DMS114 treated with DMSO at 0.1 percent for 48 hours (cell line): ENCODE results near the gene ABHD11.

Experiments
- DNase-seq: peaks from one replicate; lab custom pipeline; 2025; ENCODE audit not compliant: unreplicated experiment; lab: John Stamatoyannopoulos, UW

The ABHD11 gene

DNA sequence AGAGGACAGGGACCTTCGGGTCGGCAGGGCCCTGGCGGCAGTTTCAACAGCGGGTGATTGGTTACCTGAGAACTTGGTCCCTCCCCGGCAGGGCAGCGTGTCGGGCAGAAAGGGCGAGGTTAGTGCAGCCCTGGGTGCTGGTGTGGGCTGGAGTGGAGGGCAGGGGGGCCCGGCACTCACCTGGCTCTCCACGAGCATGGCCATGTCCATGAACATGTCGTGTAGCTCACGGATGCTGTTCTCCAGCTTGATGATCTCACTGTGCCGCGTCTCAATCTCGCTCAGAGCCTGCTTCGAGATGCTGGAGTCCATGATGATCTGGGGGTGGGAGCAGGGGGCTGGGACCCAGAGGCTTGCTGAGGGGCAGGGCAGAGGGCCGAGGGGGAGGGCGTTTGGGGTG is 35.9 kb downstream of the ABHD11 start:
- DNase-seq: no peak

- DNase-seq: no peak
Observed at GRCh38 chr7:73702226-73702625, 36.4 kb downstream of the ABHD11 start.

DNA sequence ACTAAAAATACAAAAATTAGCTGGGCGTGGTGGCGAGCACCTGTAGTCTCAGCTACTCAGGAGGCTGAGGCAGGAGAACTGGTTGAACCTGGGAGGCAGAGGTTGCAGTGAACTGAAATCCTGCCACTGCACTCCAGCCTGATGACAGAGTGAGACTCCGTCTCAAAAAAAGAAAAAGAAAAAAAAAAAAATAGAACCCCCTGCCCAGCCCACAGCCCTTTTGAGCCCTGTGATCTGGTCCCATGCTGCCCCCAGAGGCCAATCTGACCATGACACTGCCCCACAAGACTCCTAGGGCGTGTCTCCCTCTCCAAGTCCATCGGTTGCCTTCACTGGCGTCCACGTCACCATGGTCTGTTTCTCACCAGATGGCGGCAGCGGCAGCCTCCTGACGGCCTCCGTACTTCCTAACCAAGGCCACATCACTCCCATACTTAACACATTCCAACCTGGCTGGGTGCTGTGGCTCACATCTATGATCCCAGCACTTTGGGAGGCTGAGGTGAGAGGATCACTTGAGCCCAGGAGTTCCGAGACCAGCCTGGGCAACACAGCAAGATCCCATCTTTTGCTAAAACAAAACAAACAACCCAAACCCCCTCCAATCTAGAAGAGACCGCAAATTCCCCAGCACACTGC is 37.1 kb downstream of the ABHD11 start:
- peak; percentile 11 for DNase-seq

DNA sequence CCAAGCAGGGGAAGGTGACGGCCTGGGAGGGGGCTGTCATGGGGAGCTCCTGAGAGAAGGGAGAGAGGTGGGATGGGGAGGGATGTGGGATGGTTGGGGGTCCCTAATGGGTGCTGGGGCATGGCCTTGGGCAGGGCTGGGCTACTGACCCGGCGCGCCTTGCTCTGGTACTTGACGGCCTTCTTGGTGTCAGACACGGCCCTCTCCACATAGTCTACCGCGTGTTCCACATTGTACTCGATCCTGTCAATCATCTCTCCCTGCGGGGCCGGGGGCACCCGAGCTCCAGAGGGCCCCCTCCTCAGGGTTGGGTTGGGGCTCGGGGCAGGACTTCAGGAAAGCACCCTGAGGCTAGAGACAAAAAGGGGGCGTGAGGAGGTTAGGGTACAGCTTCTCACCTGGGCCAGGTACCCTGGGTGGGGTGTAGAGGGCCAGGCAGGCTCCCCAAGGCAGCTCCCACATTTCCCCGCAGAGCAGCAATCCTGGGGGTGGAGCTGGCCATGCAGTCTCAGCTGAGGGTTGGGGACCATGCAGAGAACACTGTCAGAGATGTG is 37.9 kb downstream of the ABHD11 start:
- DNase-seq: no peak

- DNase-seq: no peak
Observed at GRCh38 chr7:73700069-73700423, 38.6 kb downstream of the ABHD11 start.

GRCh38 chr7:73699370-73700068 is 39.1 kb downstream of the ABHD11 start:
- DNase-seq: no peak

DNA sequence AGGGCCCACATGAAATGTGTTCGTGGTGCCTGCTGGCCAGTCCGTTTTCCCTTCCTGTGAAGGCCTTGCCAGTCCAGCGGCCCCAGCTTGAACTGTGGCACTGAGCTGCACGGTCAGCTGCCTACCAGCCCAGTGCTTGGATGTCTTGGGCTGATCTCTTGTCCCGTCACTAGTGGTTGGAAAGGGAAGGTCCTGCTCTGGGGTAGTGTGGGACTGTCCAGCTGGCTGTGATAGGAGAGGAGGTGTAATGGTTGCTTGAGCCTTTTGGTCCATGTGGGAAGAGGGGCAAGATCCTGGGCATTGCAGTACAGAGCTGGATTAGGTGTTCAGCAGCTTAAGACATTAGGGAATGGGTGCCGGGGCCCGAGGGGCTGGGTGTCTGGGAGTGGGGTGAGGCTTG is 40.2 kb downstream of the ABHD11 start:
- no peak for DNase-seq

DNA sequence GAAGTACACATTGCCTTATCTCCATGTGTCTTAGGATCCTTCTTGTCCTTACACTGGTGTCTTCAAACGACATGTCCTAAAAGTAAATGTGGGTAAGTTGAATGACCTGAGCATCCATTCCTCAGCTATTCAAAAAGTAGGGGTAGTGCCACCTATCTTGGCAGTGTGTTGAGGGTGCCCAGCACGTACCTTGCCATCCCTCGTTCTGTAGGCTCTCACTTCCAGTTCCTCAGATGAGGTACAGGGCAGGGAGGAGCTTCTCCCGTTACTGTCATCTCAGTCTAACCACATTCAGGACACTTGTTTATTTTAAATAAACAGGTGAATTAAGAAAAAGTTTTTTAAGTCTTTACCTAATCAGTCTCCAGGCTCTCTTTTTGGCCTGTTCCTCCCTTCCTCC is 42.2 kb downstream of the ABHD11 start:
- DNase-seq: no peak

GRCh38 chr7:73690646-73691045 is 48.0 kb downstream of the ABHD11 start:
- DNase-seq: no peak

- no peak for DNase-seq
Observed at GRCh38 chr7:73688288-73688687, 50.3 kb downstream of the ABHD11 start.
